Glomerular visceral epithelial cell (primary cell): ENCODE results near the gene URB1.
"Not testable (repeated sequence)": the region's sequence is repeated elsewhere in the genome, so short reads cannot be mapped to it uniquely, and the experiment has no call there.

Experiments used
- DNase-seq: peaks from one replicate; pipeline ENCODE4 v3.0.0-alpha.2; 2016; ENCODE audit errors: extremely low spot score

URB1 gene

GRCh38 chr21:32319012-32319411, 73.8 kb downstream of the URB1 start:
- no peak for DNase-seq

DNA sequence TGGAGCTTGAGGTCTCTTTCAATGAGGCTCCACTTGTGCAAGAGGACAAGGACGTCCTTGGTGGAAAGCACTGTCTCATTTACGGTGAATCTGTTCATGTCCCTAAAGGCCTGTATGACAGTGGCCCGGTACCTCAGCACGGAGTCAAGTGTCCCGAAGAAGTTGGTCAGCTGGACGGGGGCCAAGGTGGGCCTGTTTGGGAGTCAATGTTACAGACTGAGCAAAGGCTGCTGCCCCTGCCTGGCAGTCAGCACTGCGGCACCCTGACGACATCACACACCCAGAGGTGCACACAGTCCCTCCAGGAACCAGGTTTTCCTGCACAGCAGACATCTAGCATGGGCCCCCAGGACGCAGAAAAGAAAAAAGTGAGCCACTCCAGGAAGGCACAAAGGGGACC, 75.1 kb downstream of the URB1 start:
- no peak for DNase-seq

- DNase-seq: no peak
Observed at GRCh38 chr21:32316361-32317215, 76.2 kb downstream of the URB1 start.

DNA sequence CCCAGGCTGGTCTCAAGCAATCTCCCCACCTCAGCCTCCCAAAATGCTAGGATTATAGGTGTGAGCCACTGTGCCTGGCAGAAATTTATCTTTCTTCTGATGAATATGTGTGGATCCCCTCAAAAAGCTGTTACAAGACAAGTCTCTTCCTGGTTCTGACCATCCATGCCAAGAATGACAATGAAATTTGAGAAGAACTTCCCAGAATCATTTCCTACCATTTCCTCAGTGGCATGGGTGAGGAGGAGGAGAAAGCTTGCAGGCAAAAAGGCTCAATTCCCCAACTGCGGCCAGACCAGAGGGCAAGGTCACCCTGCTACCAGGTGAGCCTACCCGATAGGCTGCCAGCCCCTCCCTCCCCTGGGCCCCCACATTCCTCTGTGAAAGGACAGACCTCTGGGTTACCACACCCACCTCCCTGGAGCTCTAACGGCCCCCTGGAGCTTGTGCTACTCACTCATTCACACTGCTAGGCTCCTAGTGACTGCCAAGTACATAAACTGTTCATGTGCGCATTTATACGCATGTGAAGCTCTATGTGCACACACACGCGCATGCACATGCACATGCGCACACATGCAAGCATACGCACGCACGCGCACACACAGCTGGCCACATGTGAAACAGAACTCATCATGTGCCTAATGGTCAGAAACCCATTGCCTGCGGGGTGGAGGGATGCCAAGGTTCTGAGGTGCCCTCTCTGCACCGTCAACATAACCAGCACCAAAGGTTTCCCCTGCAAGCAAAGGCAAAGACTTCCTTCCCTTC, 77.1 kb downstream of the URB1 start:
- no peak for DNase-seq

GRCh38 chr21:32314806-32315205, 78.0 kb downstream of the URB1 start:
- DNase-seq: no peak

DNA sequence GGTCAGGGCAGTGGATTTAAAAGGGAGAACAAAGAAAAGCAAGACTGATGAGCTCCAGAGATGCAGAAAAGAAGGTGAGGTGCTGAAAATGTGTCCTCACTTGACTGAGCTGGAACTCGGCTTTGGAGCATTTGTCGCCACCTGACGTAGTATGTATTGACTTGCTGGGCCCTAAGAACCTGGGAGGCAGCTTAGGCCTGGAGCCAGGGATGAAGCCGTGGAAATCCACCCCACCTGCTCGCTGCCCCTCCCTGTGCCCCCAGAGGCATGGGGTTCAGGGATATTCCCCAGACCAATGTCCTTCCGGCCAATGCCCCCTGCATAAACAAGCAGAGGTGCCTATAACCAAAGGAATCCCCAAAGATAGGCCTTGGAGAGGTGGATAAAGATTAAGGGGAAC, 79.8 kb downstream of the URB1 start:
- DNase-seq: no peak

DNA sequence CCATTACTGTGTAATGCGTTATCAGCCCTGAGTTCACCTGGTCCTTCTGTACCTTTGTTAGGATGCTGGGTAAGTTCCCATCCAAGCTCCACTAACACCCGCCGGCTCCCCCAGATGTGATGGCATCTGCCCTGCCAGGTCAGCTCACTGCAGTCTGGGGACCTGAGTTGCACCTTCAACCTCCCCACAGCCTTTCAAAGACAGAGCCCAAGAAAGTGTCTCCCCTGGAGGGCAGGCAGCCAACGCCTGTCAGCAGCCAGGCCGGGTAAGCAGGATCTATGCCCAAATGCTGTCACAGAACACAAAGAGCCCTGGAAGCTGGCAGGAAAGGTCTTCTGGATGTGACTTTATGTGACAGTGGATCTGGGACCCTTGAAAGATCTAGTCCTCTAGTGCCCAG, 80.5 kb downstream of the URB1 start:
- DNase-seq: no peak

DNA sequence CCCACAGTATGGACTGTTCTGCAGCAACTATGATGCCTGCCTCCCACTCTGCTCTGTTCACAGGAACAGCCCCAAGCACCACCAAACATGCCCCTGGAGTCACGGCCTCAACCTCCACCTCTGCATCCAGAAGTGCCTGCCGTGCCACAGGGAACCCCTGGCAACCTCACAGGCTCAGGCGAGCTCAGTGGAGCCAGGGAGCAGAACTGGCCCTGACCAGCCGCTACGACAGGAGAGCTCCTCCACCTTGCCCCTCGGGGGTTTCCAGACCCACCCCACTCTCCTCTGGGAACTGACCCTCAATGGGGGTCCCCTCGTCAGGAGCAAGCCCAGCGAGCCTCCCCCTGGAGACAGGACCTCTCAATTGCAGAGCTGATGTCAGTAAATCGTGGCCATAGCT, 81.2 kb downstream of the URB1 start:
- DNase-seq: no peak

DNA sequence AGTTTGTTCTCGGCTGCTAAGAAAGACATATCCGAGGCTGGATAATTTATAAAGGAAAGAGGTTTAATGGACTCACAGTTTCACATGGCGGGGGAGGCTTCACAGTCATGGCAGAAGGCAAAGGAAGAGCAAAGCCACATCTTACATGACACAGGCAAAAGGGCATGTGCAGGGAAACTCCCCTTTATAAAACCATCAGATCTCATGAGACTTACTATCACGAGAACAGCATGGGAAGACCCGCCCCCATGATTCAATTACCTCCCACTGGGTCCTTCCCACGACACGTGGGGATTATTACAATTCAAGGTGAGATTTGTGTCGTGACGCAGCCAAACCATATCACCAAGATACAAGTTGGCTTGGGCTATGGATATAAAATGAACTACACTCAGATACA, 81.8 kb downstream of the URB1 start:
- DNase-seq: not testable (repeated sequence)

- no peak for DNase-seq
Observed at GRCh38 chr21:32309906-32310460, 82.8 kb downstream of the URB1 start.

GRCh38 chr21:32308696-32309095, 84.1 kb downstream of the URB1 start:
- no peak for DNase-seq

- DNase-seq: no peak
Observed at GRCh38 chr21:32307706-32308105, 85.1 kb downstream of the URB1 start.

- no peak for DNase-seq
Observed at GRCh38 chr21:32306021-32306780, 86.6 kb downstream of the URB1 start.

DNA sequence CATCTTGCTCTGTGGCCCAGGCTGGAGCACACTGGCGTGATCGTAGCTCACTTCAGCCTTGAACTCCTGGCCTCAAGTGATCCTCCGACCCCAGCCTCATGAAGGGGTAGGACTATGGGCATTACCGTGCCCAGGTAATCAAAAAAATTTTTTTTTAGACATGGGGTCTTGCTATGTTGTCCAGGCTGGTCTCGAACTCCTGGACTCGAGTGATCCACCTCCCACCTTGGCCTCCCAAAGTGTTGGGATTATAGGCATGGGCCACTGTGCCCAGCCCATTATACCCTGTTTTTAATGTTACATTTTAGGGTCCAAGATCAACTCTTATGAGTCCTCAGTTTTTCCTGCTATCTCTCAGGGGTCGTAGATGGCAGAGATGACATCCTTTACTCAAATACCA, 87.8 kb downstream of the URB1 start:
- DNase-seq: no peak

DNA sequence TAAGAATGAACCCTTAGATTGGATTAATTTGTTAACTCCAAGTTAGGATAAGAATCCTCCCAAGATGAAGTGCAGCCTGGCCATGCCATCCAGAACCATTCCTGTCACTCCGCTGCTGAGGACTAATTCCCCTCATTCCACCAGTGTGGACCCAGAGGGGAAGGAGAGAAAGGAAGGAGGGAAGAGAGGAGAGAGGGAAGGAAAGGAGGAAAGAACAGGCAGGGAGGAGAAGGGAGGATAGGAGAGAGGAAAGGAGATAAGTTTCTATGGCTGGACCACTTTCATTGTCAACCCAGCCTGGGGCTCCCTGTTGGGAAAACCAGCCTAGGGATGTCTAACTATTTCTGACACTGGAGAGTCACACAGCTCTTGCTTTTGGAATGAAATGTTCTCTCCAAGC, 89.4 kb downstream of the URB1 start:
- no peak for DNase-seq

- DNase-seq: no peak
Observed at GRCh38 chr21:32302560-32302959, 90.3 kb downstream of the URB1 start.

DNA sequence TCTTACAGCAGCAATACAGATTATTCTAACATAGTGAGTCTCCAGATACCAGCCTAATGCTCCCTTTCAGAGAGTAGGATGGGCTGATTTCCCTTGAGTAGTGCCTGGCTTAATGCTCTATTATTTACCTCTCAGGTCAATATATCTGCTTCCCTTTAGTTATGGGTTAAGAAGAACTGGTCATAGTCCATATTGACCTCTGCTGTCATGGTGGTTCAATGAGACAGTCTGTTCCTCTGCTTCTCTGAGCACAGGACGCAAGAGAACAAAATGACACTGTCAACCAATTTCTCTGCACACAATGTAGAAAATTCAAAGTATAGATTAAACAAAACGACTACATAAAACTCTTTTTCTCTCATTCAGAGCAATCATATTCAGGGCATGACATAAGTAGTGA, 91.2 kb downstream of the URB1 start:
- DNase-seq: no peak

DNA sequence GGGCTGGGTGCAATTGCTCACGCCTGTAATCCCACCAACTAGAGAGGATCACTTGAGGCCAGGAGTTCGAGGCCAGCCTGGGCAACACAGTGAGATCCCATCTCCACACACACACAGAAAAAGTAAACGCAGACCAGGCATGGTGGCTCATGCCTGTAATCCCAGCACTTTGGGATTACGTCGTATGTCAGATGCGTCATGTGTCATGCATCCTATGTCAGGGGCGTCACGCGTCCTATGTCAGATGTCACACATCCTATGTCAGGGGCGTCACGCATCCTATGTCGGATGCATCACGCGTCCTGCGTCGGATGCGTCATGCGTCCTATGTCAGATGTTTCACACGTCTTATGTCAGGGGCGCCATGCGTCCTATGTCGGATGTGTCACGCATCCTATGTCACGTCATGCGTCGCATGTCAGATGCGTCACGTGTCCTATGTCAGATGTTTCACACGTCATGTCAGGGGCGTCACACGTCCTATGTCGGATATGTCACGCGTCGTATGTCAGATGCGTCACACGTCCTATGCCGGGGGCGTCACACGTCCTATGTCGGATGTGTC, 92.6 kb downstream of the URB1 start:
- no peak for DNase-seq

DNA sequence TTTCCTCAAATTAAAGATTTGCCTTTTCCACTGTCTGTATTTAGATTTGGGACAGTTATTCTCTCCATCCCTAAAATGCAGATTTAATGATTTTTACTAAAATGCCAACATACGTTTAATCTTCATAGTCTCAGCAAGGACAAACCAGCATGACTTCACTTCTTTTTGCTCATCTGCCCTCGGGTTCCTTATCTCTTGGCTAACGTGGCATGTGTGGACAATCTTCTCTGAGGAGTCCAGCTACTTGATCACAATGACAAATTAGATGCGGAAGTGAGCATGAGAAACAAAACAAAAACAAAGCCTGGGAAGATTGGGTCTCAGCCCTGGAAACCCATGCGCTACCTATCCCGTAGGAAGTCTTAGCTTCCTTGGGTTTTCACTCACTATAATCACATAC, 93.1 kb downstream of the URB1 start:
- DNase-seq: no peak

- no peak for DNase-seq
Observed at GRCh38 chr21:32298658-32299081, 94.1 kb downstream of the URB1 start, which contains the start of gene MRAP. TSS of gene MRAP (plus strand) at chr21:32298855. CDS start at chr21:32298972, 117 bp downstream.

DNA sequence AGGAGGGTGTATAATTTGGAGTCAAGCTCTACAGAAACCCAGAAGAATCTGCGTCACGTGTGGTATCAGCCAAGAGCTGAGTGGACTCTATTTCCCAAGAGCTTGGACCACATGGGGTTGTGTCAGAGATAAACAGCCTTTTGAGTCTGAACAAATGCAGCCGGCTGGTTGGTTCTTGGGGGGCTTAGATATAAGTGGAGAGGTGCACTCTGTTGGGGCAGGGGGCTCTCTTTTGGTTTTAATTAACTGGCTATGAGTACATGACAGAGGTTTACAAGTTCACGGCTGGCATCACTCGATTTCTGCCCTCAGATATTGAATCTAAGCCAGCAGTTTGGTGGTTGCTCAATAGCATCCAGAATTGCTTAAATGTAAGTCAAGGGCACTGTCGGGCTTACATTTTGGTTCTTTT, 94.7 kb downstream of the URB1 start:
- DNase-seq: no peak

DNA sequence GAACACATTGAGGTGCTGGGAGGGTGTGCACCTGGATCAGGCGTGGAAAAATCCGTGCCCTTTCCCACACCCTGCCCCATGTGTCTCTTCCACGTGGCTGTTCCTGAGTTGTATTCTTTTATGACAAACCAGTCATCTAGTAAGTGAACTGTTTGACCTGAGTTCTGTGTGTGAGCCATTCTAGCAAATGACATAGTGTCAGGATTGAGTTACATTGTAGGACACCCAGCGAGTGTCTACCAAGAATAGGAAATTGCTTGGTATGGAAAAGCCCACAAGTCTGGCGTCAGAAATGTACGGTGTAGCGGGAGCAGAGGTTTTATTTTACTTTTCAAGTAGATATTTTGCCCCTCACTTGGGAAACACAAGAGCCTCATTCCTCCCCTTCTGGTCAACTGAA, 95.4 kb downstream of the URB1 start:
- no peak for DNase-seq
